HG02870 (cell line): ENCODE measurements around the gene TCF7L2.

Experiments
- ATAC-seq: cut with Tn5 transposase; IDR thresholded peaks from one replicate; pipeline ENCODE4 v1.9.1; 2021; ENCODE audit warnings: mild to moderate bottlenecking, moderate library complexity; ENCODE audit not compliant: unreplicated experiment

Gene TCF7L2

GRCh38 chr10:113115556-113115955 is 165.5 kb downstream of the TCF7L2 start:
- ATAC-seq, result no peak

- no peak for ATAC-seq
Measured at GRCh38 chr10:113118882-113119281, 168.8 kb downstream of the TCF7L2 start.

- no peak for ATAC-seq
Measured at GRCh38 chr10:113119801-113120200, 169.8 kb downstream of the TCF7L2 start.

- ATAC-seq, result no peak
Measured at GRCh38 chr10:113121153-113121552, 171.1 kb downstream of the TCF7L2 start.

- no peak for ATAC-seq
Measured at GRCh38 chr10:113122947-113123346, 172.9 kb downstream of the TCF7L2 start.

GRCh38 chr10:113124724-113125123 is 174.7 kb downstream of the TCF7L2 start:
- ATAC-seq, result no peak

- no peak for ATAC-seq
Measured at GRCh38 chr10:113125612-113126011, 175.6 kb downstream of the TCF7L2 start.

GRCh38 chr10:113126229-113127201 is 176.5 kb downstream of the TCF7L2 start:
- ATAC-seq, result no peak

- no peak for ATAC-seq
Measured at GRCh38 chr10:113127261-113127900, 177.3 kb downstream of the TCF7L2 start.

GRCh38 chr10:113127901-113128283 is 177.8 kb downstream of the TCF7L2 start:
- ATAC-seq, result no peak

- no peak for ATAC-seq
Measured at GRCh38 chr10:113128450-113129070, 178.5 kb downstream of the TCF7L2 start.

- ATAC-seq, result no peak
Measured at GRCh38 chr10:113129117-113129516, 179.1 kb downstream of the TCF7L2 start.

- ATAC-seq, result no peak
Measured at GRCh38 chr10:113130014-113130641, 180.1 kb downstream of the TCF7L2 start.

GRCh38 chr10:113131613-113132261 is 181.7 kb downstream of the TCF7L2 start:
- no peak for ATAC-seq

GRCh38 chr10:113132591-113133121 is 182.6 kb downstream of the TCF7L2 start:
- ATAC-seq, result no peak

- no peak for ATAC-seq
Measured at GRCh38 chr10:113133497-113134115, 183.6 kb downstream of the TCF7L2 start.

GRCh38 chr10:113135025-113135424 is 185.0 kb downstream of the TCF7L2 start:
- ATAC-seq, result no peak

GRCh38 chr10:113137941-113138685 is 188.1 kb downstream of the TCF7L2 start:
- ATAC-seq, result no peak

- no peak for ATAC-seq
Measured at GRCh38 chr10:113138937-113139585, 189.0 kb downstream of the TCF7L2 start.
